ENCODE measurements around the gene TEX44.

DNA sequence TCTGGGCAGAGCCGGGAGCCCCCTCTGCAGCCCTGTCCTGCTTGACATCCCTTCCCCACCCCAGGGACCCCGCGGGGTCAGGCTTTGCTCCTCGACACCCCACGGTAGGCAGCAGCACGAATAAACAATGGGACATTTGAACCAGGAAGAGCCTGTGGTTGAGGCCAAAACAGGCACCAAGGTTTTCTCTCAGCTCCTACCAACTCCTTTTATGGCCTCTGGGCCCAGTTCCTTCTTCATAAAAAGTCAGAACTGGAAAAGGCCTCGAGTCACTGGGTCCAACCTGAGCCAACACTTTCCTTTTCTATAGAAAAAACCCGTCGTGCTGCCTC, 20.6 kb downstream of the TEX44 start:
- TF ChIP-seq, protein P1, sequence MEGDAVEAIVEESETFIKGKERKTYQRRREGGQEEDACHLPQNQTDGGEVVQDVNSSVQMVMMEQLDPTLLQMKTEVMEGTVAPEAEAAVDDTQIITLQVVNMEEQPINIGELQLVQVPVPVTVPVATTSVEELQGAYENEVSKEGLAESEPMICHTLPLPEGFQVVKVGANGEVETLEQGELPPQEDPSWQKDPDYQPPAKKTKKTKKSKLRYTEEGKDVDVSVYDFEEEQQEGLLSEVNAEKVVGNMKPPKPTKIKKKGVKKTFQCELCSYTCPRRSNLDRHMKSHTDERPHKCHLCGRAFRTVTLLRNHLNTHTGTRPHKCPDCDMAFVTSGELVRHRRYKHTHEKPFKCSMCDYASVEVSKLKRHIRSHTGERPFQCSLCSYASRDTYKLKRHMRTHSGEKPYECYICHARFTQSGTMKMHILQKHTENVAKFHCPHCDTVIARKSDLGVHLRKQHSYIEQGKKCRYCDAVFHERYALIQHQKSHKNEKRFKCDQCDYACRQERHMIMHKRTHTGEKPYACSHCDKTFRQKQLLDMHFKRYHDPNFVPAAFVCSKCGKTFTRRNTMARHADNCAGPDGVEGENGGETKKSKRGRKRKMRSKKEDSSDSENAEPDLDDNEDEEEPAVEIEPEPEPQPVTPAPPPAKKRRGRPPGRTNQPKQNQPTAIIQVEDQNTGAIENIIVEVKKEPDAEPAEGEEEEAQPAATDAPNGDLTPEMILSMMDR (IDR thresholded peaks at IDR 0.05) = no peak
- no peak for TF ChIP-seq POLR2A (IDR thresholded peaks at IDR 0.05)

Data from lower leg skin (tissue), 3 donors.